Activated CD4-positive, alpha-beta T cell treated with anti-CD3 and anti-CD28 coated beads, Interleukin-2, amount 50 U/mL, for 24 hours (primary cell): Measurements from ENCODE around the gene TSHZ2.
"Not testable (repeated sequence)": the region's sequence is repeated elsewhere in the genome, so short reads cannot be mapped to it uniquely, and the experiment has no call there.

Experiments used
- DNase-seq, 2 donors: peaks; one replicate each; pipeline ENCODE4 v3.0.0-alpha.2; 2020; ENCODE audit warnings: low read depth in 1 of 2, low spot score in 1 of 2

Gene TSHZ2

GRCh38 chr20:53334861-53335260, 362.7 kb downstream of the TSHZ2 start:
- DNase-seq: no peak

- no peak for DNase-seq
Observed at GRCh38 chr20:53335555-53335954, 363.4 kb downstream of the TSHZ2 start.

DNA sequence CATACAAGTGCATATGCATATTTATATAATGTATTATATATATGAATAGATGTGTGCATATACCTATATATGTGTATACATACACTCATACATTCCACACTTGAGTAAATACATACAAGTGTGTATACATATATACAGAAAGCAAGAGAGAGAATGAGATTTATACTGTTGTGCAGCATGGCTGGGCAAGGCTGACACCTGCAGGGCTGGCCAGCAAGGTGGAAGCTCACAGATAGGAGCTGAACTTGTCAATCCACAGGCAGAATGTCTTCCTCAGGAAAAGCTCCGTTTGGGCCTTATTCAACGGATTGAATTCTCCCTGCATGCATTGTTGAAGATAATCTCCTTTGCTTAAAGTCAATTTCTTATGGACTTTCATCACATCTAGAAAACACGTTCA, 364.7 kb downstream of the TSHZ2 start:
- DNase-seq: no peak

- DNase-seq: no peak
Observed at GRCh38 chr20:53337390-53338101, 365.4 kb downstream of the TSHZ2 start.

GRCh38 chr20:53338716-53339115, 366.6 kb downstream of the TSHZ2 start:
- DNase-seq: no peak

- DNase-seq: no peak
Observed at GRCh38 chr20:53342429-53342828, 370.3 kb downstream of the TSHZ2 start.

- no peak for DNase-seq
Observed at GRCh38 chr20:53343448-53343847, 371.3 kb downstream of the TSHZ2 start.

DNA sequence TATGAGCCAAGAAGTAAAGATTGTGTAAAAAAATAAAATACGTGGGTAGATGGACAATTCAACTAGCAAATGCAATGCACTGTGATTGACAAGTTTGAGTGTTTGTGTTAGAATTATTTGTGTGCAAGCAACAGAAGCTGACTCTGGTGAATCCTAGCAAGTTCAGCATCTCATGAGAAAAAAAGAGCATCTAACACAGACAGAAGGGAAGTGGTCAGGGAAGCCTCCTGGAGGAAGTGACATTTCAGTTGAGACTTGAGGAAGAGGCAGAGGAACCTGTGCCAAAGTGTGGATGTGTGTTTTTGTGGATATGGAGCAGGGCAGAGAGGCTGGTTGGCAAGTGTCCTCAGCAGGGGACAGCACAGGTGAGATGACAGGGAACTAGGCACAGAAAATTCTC, 372.7 kb downstream of the TSHZ2 start:
- DNase-seq: no peak

DNA sequence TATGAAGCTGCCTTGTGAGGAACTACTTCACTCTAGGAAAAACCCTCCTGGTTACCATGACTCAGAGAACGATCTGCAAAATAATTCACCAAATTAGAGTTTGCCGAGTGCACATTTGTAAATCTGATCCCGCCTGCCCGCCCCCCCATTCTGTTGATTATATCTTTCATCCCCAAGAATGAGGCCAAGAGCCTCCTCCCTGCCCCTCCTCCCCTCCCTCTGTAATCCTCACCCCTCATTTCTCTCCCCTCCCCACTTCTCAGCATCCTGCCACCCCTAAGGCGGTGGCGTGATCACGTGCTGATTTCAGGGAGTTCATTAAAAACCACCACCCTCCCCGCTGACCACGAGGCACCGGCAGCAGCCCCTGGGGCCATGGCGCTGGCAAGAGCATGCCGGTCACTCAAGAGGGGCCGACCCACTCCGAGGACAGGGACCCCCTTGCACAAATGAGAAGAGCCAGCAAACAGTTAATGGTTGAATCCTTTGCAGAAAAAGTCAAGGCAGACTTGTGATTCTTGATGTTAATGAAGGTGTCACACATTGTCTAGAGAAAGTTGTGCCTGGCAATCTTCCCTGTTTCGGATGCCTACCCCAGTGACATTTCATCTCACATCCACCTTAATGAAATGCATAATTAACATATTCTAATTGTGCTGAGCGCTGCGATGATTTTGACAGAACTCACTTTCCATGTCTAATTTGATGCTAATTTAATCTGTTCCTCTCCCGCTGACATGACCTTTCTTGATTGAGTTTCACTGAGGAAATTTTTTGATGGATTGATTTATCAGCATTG, 373.6 kb downstream of the TSHZ2 start:
- DNase-seq: no peak

GRCh38 chr20:53346335-53346648, 374.1 kb downstream of the TSHZ2 start:
- no peak for DNase-seq

- no peak for DNase-seq
Observed at GRCh38 chr20:53349730-53350129, 377.6 kb downstream of the TSHZ2 start.

DNA sequence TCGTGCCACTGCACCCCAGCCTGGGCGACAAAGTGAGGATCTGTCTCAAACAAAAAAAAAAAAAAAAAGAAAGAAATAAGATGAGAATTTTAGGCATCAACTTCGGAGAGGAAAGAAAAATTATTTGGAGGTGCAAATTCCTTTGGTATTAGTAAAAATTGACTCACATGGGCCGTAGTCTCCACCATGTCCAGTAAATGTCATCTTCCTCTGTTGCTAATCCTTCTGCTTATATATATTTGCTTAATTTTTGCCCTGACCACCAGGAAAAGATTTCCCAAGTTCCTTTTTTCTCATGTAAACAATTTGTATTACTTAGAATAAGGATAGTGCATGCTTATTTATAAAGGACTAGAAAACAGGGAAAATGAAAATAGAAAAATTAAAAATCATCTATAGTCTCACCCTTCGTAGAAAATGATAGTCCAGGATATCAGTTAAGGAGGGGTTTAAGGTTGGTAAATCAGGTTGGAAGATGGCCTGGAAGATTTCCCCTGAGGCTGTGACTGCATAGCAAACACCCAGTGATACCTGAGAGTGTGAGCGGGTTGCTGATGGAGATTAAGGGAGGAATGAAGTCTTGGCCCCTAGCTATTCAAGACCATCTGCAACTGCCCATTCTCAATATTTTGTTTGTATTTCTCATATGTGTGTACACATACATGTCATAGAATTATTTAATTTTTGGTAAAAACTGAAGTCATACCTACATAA, 380.7 kb downstream of the TSHZ2 start:
- DNase-seq: no peak

- no peak for DNase-seq
Observed at GRCh38 chr20:53354314-53354713, 382.2 kb downstream of the TSHZ2 start.

- DNase-seq: no peak
Observed at GRCh38 chr20:53355790-53356189, 383.6 kb downstream of the TSHZ2 start.

DNA sequence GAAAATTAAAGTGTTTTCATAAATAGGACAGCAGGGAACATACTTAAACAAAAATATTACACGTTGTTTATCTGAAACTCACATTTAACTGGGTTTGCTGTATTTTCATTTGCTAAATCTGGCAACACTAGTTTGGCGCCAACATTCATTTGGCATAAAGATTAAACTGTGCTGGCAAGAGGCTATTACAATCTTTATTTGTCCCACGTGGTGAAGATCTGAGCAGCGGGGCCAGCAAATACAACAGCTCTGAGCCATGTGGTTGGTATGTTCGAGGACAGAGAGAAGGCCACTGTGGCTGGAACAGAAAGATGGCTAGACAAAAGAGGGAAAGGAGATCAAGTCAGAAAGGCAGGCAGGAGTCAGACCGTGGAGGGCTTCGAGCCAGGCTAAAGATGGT, 387.3 kb downstream of the TSHZ2 start:
- DNase-seq: no peak

DNA sequence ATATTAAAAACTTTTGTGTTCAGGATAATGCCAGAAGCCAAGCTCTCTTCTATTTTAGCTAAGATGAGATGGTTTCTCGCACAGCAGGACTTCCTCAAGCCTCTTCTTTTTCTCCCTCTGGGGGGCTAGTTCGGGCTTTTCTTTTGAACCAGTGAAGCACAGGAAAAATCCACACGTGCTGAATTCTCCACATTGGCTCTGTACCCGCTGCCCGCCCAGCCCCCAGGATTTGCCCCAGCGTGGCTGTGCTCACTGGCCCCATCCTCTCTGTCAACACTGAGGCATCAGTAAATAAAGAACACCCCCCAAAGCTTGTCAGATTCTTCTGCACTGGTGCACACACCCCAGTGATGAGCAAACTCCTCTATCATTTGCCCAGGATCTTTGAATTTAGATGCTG, 388.7 kb downstream of the TSHZ2 start:
- no peak for DNase-seq

GRCh38 chr20:53362736-53363135, 390.6 kb downstream of the TSHZ2 start:
- DNase-seq: no peak

DNA sequence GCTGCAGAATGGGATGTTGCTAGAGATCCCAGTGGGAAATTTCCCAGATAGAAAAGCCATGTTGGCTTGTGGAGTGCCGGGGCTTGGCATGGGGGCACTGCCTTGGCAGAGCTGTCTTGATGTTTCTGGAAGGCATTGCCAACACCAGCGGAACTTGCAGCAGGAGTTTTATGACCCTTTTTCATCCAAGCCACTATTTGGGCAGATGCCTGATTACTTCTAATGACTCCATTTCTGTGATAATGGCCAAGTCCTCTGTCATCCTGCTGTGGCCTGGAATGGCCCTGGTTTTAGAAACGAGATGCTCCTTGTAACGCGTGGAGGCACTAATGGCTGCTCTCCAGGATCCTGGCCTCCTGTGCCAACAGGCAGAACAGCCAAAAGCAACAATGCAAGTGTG, 392.5 kb downstream of the TSHZ2 start:
- DNase-seq: no peak

DNA sequence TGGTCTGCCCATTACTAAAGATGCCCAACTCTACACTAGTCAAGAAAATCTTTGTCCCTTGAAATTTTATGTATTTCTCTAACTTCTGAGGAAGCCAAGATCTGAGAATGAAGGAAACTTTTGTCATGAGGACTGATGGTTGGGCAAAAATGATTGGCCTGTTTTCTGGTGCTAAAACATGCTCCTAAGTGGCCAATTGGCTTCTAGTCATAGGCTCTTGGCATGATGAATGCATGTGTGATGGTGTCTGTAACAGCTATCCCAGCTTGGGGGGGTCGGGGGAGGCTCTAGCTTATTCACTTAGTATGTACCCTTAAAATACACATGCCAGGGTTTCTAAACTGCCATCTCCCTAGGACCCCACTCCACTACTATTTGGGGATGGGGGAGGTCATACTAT, 392.9 kb downstream of the TSHZ2 start:
- DNase-seq: no peak

DNA sequence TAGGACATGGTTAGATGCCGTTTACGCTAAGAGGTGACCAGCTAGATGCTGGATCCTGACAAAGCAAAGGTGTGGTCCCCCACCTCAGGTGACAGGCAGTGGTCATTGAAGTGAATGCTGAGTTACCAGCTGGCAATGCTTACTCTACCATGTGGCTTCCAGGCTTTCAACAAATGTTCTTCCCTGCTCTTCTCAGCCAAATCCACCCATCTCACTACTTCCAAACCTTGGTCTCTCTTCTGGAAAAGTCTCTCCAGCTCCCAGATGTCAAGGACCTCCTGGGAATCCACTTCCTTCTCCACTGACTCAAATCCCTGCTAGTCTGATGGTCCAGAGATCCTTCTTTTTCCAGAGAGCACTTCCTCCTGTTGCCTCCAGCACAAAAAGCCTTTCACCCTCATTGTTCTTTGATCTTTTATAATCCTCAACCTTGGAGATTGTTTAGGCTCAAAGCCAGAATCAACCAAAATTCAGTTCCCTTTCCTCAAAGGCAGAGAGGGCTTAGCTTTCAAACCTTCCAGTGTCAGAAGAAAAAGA, 393.4 kb downstream of the TSHZ2 start:
- DNase-seq: no peak

- DNase-seq: not testable (repeated sequence)
Observed at GRCh38 chr20:53366928-53367327, 394.8 kb downstream of the TSHZ2 start.

- no peak for DNase-seq
Observed at GRCh38 chr20:53369871-53370270, 397.7 kb downstream of the TSHZ2 start.
